ENCODE results near the gene ZNF770. TPM values are rescaled to one million over a fixed set of nuclear protein-coding genes. Genes with fewer than 3 reads are reported as not detected.

ZNF770 gene
- total and polyA plus RNA-seq, 9 of the 15 experiments (the other 6 are each of a cell fraction or from before 2014, with no cell fraction given): 3.4 to 50.8 (median 40.3) TPM

- TF ChIP-seq ZBTB12 (CRISPR knock-in tag; IDR thresholded peaks at IDR 0.05) (no peak), ZFP91 (CRISPR knock-in tag; IDR thresholded peaks at IDR 0.05) (0 out of 2 replicates have a peak, but pooled peaks have one; percentile 41), ZBTB5 (IDR thresholded peaks at IDR 0.05) (no peak), ZNF766 (CRISPR knock-in tag; conservative IDR thresholded peaks at IDR 0.05) (peak; percentile 59; the same call in 1 of the 2 replicates), ZNF699 (CRISPR knock-in tag; IDR thresholded peaks at IDR 0.05; ENCODE audit: insufficient replicate concordance) (no peak), HEY1 (CRISPR knock-in tag; IDR thresholded peaks at IDR 0.05; ENCODE audit: borderline replicate concordance) (no peak), ZNF707 (CRISPR knock-in tag; conservative IDR thresholded peaks at IDR 0.05) (no peak), HES1 (IDR thresholded peaks at IDR 0.05; ENCODE audit: low read depth) (no peak), ZFX (CRISPR knock-in tag; IDR thresholded peaks at IDR 0.05) (peak; percentile 90), E2F8 (IDR thresholded peaks at IDR 0.05; ENCODE audit: low read depth, partially characterized antibody) (no peak), ZNF175 (CRISPR knock-in tag; IDR thresholded peaks at IDR 0.05; ENCODE audit: low read depth) (peak; percentile 69; the same call in 1 of the 2 replicates), GTF2A2 (tag; IDR thresholded peaks at IDR 0.05) (peak; percentile 74; the same call in 1 of the 2 replicates), TOE1 (IDR thresholded peaks at IDR 0.05; ENCODE audit: borderline replicate concordance) (peak; percentile 79; the same call in 1 of the 2 replicates), TOE1 (CRISPR knock-in tag; IDR thresholded peaks at IDR 0.05; ENCODE audit: borderline replicate concordance, low read depth) (no peak), NCOA4 (IDR thresholded peaks at IDR 0.05; ENCODE audit: partially characterized antibody) (no peak), IFI16 (CRISPR knock-in tag; IDR thresholded peaks at IDR 0.05) (no peak), ERF (CRISPR knock-in tag; IDR thresholded peaks at IDR 0.05) (0 out of 2 replicates have a peak, but pooled peaks have one; percentile 6), SMARCA5 (IDR thresholded peaks at IDR 0.05) (no peak)
Observed at GRCh38 chr15:34988027-34988902, at the start of gene ZNF770 (continued).

Data from K562 (cell line).